COLO668 (cell line): ENCODE results near the gene HTR4.
"Not testable (repeated sequence)": the region's sequence is repeated elsewhere in the genome, so short reads cannot be mapped to it uniquely, and the experiment has no call there.

ENCODE experiments used
- DNase-seq: peaks from one replicate; lab custom pipeline; 2025; ENCODE audit not compliant: unreplicated experiment; lab: John Stamatoyannopoulos, UW

Gene HTR4, protein sequence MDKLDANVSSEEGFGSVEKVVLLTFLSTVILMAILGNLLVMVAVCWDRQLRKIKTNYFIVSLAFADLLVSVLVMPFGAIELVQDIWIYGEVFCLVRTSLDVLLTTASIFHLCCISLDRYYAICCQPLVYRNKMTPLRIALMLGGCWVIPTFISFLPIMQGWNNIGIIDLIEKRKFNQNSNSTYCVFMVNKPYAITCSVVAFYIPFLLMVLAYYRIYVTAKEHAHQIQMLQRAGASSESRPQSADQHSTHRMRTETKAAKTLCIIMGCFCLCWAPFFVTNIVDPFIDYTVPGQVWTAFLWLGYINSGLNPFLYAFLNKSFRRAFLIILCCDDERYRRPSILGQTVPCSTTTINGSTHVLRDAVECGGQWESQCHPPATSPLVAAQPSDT

DNA sequence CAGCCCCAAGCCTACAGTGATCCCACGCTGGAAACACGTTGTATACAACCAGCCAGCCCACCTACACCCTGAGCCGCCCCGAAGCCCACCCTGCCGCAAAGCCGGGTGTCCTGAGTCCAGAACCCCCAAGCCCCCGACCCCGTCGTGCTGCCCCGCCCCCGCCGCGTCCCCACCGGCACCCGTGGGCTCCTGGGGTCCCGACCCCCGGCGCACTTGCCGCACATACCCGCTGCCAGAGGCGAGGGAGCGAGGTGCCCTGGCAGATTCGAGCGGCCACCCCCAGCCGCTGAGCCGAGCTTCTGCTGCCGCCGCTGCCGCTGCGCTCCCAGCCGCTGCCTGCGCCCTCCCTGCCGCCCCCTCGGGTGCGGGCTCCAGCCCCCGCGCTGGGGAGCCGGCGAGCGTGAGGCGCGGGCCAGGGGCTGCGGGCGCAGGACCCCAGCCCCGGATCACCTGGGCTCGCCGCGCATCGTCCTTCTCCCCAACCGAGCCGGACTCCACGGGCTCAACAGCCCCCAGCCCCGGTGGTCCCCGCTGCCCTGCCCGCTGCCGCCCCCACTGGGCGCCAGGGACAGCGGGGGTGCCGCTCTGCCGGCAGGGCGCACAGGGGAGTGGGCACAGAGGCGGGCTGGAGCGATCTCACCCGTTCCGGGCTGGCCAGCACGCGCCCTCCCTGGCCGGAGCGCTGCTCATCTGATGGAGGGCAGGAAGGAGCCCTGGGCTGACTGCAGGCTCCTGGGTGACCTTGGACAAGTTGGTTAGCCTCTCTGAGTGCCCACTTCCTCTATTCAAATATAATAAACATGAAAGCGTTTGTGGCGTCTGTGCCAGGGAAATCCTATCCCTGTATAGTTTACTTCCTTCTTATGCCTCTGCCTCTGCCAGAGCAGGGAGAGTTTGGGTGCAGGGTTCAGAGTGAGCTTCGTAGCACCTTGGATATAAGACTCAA, at the start of gene HTR4:
Gene HTR4 (minus strand): TSS at position 692 of the 946 bp plus-strand sequence. CDS start 17,513 bp downstream, outside the sequence.
- DNase-seq = no peak

DNA sequence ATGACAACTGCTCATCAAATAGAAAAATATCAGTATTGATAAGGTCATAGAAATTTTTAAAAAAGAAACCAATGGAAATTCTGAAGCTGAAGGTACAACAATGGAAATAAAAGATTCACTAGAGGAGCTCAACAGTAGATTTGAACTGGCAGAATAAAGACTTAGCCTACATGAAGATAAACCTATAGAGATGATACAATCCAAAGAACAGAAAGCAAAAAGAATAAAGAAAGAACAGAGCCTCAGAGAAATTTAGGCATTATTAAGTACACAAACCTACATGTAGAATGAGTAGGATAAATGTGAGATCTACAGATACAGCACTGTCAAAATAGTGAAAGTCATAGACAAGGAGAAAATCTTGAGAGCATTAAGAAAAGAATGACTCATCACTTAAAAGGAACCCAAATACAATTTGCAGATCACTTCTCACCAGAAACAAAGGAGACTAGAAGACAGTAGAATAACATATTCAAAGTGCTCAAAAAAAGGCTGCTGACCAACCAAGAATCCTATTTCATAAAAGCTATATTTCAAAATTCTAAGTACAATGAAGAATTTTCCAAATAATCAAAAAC, 47.8 kb upstream of the HTR4 start:
- DNase-seq = no peak

DNA sequence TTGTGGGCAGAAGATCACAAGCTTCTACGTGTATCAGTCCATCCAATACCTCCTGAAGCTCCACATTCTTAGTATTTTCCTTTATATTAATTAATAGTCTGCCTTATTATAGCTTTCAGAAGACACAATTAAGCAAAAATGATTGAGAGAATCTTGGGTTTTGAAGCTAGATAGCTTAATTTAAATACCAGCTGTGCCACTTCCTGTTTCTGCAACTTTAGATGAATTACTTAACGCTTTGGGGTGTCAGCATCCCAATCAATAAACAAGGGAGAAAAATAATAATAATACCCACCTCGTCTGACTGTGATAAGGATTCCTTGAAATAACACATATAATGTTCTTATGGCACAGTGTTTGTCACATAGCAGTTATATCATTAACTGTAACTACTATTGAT, 44.7 kb upstream of the HTR4 start:
- DNase-seq = no peak

DNA sequence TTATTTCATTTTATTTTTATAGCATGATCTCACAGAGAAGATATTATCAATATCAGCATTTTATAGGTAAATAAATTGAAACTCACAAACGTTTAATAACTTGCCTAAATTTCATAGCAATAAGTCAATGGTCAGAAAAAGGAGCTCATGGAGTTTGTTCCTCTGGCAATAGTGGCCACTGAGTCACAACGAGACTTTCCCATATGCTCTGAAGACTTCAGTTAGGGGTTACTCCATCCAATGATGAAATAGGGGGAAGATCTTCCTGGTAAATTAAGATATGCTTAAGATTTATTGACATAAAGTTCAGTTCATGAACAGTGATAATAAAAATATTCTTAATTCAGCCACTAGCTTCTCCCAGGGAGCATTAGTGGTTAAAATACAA, 43.5 kb upstream of the HTR4 start:
- no peak for DNase-seq

GRCh38 chr5:148697180-148697808, 43.0 kb upstream of the HTR4 start:
- DNase-seq = no peak

DNA sequence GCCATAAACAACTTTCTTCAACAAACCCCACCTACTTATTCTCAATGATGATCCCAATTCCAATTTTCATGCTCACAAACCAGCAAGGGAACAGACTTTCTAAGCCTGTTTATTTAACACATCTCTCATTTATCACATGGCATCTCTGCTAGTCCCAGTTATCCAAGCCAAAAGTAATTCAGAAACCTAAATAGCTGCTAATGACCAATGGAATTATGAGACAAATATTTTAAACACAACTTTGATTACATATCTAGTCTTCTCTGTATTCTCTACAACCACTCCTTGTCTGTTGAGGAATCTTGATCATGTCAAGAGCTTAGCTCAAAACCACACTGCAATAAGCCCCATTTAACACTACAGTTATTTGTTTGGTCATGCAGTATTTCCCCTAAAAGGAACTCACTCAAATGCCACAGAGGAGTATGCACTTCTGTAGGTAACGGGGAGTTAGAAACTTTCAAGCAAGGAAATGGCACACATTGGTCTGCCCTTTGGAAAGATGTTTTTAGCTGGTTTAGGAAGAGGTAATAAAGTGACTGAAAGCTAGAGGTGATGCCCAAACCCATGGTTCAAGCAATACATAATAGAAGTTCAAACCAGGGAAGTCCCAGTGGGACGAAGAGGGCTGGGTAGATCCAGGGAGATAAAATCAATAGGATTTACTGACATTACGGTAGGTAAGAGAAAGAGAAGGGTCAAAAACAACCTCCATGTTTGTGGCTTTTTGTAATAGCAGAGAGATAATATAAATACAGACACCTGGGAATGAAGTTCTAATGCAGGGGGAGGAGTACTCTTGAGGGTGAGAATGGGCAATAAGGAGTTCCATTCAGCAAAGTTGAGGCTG, 42.1 kb upstream of the HTR4 start:
- no peak for DNase-seq

DNA sequence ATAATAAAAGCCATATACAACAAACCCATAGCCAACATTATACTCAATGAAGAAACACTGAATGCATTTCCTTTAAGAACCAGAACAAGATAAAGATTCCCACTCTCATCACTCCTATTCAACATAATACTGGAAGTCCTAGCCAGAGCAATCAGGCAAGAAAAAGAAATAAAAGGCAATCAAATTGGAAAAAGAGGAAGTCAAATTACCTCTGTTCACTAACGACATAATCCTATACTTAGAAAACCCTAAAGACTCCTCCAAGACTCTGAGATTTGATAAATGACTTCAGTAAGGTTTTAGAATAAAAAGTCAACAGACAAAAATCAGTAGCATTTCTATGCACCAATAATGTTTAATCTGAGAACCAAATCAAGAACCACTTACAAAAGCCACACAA, 36.6 kb upstream of the HTR4 start:
- no peak for DNase-seq

GRCh38 chr5:148688787-148689186, 34.5 kb upstream of the HTR4 start:
- DNase-seq = no peak

DNA sequence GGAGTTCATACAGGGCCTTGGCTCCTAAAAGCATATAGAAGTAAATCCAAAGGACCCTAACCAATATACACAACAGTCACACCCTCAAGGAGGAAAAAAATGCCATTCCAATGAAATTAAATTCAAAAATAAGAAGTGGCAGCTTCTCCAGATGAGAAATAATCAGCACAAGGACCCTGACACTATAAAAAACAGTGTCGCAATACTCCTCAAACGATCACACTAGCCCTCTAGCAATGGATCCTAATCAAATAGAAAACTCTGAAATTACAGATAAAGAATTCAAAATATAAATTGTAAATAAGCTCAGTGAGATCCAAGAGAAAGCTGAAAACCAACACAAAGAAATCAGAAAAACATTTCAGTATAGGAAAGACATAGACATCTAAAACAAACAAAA, 33.5 kb upstream of the HTR4 start:
- no peak for DNase-seq

- no peak for DNase-seq
Observed at GRCh38 chr5:148687427-148687826, 33.1 kb upstream of the HTR4 start.

DNA sequence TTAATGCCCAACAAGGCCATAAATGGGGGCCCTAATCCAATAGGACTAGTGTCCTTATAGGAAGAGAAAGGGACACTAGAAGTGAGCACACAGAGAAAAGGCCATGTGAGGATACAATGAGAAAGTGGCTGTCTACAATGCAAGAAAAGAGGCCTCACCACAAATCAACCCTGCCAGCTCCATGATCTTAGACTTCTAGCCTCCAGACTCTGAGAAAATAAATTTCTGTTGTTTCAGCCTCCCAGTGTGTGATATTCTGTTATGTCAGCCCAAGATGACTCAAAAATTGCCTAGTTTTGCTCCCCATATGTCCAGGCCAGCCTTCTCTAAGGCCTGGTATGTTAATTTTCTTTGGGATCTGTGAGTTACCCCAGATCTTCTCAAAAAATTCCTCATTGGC, 32.3 kb upstream of the HTR4 start:
- DNase-seq = no peak

DNA sequence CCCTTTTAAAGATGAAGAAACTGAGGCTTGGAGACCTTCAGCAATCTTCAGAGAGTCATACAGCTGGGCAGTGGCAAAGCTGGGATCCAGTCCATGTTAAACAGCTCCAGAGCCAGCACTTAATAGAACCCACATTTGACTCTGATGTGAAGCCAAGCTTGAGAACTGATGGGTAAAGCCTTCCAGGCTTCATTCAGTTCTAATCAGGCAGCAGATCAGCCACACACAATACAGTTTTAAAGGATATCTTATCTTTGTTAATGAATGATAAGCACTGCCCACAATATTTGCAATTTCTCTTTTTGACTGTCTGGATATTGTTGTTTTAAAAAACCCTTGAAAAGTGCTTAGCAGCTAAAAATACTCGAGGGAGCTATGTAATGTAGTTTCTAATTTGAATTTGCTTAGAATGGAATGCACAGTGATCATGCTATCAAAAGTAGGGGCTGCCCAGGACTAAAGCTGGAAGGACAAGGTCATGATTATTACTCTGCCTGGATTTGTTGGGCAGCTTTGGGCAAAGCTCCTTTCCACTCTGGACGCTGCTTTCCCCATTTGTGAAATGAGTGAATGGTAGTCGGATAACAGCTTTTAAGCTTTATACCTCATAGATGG, 31.3 kb upstream of the HTR4 start:
- DNase-seq = no peak

DNA sequence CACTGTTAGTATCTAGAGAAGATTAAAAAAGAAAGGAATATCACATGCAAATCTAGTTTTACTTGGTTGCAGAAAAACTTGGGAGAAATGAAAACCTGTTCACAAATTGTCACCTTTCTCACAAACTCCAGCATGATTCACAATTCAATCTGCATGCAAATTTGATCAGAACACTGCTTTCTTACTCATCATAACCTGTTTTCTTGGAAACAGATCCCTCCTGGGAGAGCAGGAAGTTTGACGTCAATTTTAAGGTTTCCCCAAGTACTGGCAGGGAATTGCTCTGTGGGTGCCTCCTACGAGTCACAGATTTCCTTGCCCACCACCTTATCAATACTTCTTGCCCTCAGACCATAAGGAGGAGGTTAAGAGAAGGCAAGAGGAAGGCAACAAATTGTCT, 30.2 kb upstream of the HTR4 start:
- no peak for DNase-seq

- DNase-seq = no peak
Observed at GRCh38 chr5:148683651-148684050, 29.3 kb upstream of the HTR4 start.

GRCh38 chr5:148682058-148683026, 28.0 kb upstream of the HTR4 start:
- no peak for DNase-seq

- DNase-seq = no peak
Observed at GRCh38 chr5:148681157-148682057, 27.1 kb upstream of the HTR4 start.

- not testable (repeated sequence) for DNase-seq
Observed at GRCh38 chr5:148673704-148674103, 19.4 kb upstream of the HTR4 start.

DNA sequence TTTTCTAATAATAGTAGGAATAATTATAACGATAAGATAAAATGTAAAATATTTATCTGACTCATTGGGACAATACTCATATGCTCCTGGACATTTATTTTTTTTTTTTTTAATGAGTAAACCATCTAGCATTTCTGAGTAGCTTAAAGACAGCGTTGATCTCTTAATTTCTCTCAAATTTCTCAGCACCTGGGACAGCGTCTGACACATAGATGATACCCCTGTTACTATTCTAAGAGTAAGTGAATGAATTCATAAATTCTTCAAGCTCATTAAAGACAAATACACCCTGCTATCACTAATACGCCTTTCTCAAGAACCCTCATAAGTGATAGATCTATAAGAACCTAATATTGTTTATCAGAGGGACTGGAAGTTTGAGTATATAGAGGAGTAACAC, 12.0 kb upstream of the HTR4 start:
- DNase-seq = no peak
